Hepatocyte (in vitro differentiated cells): Measurements from ENCODE around the gene PACRG. TPM values are rescaled to one million over a fixed set of nuclear protein-coding genes. Genes with fewer than 3 reads are reported as not detected.

Experiments used
- DNase-seq: peaks from one replicate; pipeline ENCODE4 v3.0.0-alpha.2; 2016; ENCODE audit warnings: low spot score
- H2AFZ ChIP-seq: fragments of 200-600 bp; sonication (generic); 2 replicates; pipeline ENCODE4 v1.6.0; 2016; ENCODE audit warnings: antibody characterized with exemption, mild to moderate bottlenecking
- H3K27ac ChIP-seq: fragments of 200-600 bp; sonication (generic); 2 replicates; pipeline ENCODE4 v1.5.1; 2016; ENCODE audit warnings: mild to moderate bottlenecking
- H3K27me3 ChIP-seq: fragments of 200-600 bp; sonication (generic); 2 replicates; pipeline ENCODE4 v1.6.1; 2016
- H3K36me3 ChIP-seq: fragments of 200-600 bp; sonication (generic); replicated peaks from 2 replicates; pipeline ENCODE4 v1.5.1; 2016; ENCODE audit warnings: low read depth; ENCODE audit not compliant: insufficient read depth
- H3K4me1 ChIP-seq: fragments of 200-600 bp; sonication (generic); 2 replicates; pipeline ENCODE4 v1.5.1; 2016; ENCODE audit warnings: mild to moderate bottlenecking, moderate library complexity; ENCODE audit not compliant: insufficient read depth
- H3K4me2 ChIP-seq: fragments of 200-600 bp; sonication (generic); 2 replicates; pipeline ENCODE4 v1.6.0; 2016
- H3K4me3 ChIP-seq: fragments of 200-600 bp; sonication (generic); 2 replicates; pipeline ENCODE4 v1.5.1; 2016; ENCODE audit warnings: mild to moderate bottlenecking
- H3K79me2 ChIP-seq: fragments of 200-600 bp; sonication (generic); 2 replicates; pipeline ENCODE4 v1.6.0; 2017; ENCODE audit warnings: mild to moderate bottlenecking
- H3K9me2 ChIP-seq: fragments of 200-600 bp; sonication (generic); replicated peaks from 2 replicates; pipeline ENCODE4 v1.6.0; 2017; ENCODE audit warnings: mild to moderate bottlenecking; ENCODE audit not compliant: insufficient read depth
- H3K9me3 ChIP-seq: fragments of 200-600 bp; sonication (generic); 2 replicates; pipeline ENCODE4 v1.5.1; 2016; ENCODE audit warnings: low read depth, mild to moderate bottlenecking
- H4K20me1 ChIP-seq: fragments of 200-600 bp; sonication (generic); 2 replicates; pipeline ENCODE4 v1.6.0; 2016; ENCODE audit warnings: mild to moderate bottlenecking; ENCODE audit not compliant: insufficient read depth, poor library complexity, severe bottlenecking
- CTCF ChIP-seq: fragments of 200-600 bp; sonication (generic); IDR thresholded peaks from 2 replicates; pipeline ENCODE4 v1.5.1; 2016; ENCODE audit warnings: antibody characterized with exemption, mild to moderate bottlenecking; ENCODE audit not compliant: poor library complexity
- EZH2 ChIP-seq: fragments of 200-600 bp; sonication (generic); IDR thresholded peaks from 2 replicates; pipeline ENCODE4 v1.6.1; 2016; ENCODE audit warnings: antibody characterized with exemption, mild to moderate bottlenecking, borderline replicate concordance
- EZH2phosphoT487 ChIP-seq: fragments of 200-600 bp; sonication (generic); IDR thresholded peaks from one replicate; pipeline ENCODE4 v1.6.1; 2018; ENCODE audit warnings: antibody characterized with exemption, mild to moderate bottlenecking, low read depth, moderate library complexity; ENCODE audit not compliant: unreplicated experiment, severe bottlenecking
- WGBS: methylation state at CpG from one replicate; pipeline ENCODE4 v1.1.6; 2016; ENCODE audit warnings: low lambda C conversion rate; ENCODE audit errors: missing lambda C conversion rate; 5-methylcytosine and 5-hydroxymethylcytosine counted together
- polyA plus RNA-seq: library from polyadenylated mRNA; unstranded; fragments of >200 nt; fragmentation: Nextera tagmentation; extraction: Ambion mirVana; gene quantifications from 2 replicates; pipeline ENCODE4 v1.2.1, GENCODE V29; 2016
- total RNA-seq: library from RNA; depleted of rRNA; stranded (reverse); fragments of >200 nt; gene quantifications from 2 replicates; pipeline ENCODE4 v1.2.3, GENCODE V29; 2014

Gene PACRG
- total and polyA plus RNA-seq, 2 experiments from 2014 or later, result 0.91 to 2.6 TPM

- 89% methylated on average over 8 of the region's 8 CpGs for WGBS
- H3K4me3 ChIP-seq, result no peak overlapping the region
- H4K20me1 ChIP-seq, result no peaks in the 10 kb centered on the region
- TF ChIP-seq EZH2, result no peak
- no peak for TF ChIP-seq CTCF
- no peak for TF ChIP-seq EZH2phosphoT487
- no peaks in the 10 kb centered on the region for H3K9me3 ChIP-seq
- no peak overlapping the region for H3K4me2 ChIP-seq
- no peak overlapping the region for H3K27ac ChIP-seq
- no peaks in the 10 kb centered on the region for H3K4me1 ChIP-seq
- no peaks in the 10 kb centered on the region for H3K9me2 ChIP-seq
- no peak for DNase-seq
- no peaks in the 10 kb centered on the region for H3K36me3 ChIP-seq
- H3K27me3 ChIP-seq, result no peaks in the 10 kb centered on the region
- no peaks in the 10 kb centered on the region for H3K79me2 ChIP-seq
- no peak overlapping the region for H2AFZ ChIP-seq
Measured at GRCh38 chr6:163077134-163077533, 349.4 kb downstream of the PACRG start.

- Histone ChIP-seq H3K27ac (no peak overlapping the region), H4K20me1 (no peaks in the 10 kb centered on the region), H3K4me1 (no peaks in the 10 kb centered on the region), H3K27me3 (no peaks in the 10 kb centered on the region), H3K4me3 (no peak overlapping the region), H2AFZ (no peak overlapping the region), H3K9me2 (no peaks in the 10 kb centered on the region), H3K36me3 (no peaks in the 10 kb centered on the region), H3K79me2 (no peaks in the 10 kb centered on the region), H3K4me2 (no peak overlapping the region), H3K9me3 (no peaks in the 10 kb centered on the region)
- DNase-seq, result no peak
- WGBS, result 90% methylated on average over 7 of the region's 7 CpGs
- TF ChIP-seq EZH2phosphoT487, result no peak
- TF ChIP-seq CTCF, result no peak
- TF ChIP-seq EZH2, result no peak
Measured at GRCh38 chr6:163078712-163079111, 350.9 kb downstream of the PACRG start.

GRCh38 chr6:163080228-163080627, 352.5 kb downstream of the PACRG start:
- TF ChIP-seq EZH2, result no peak
- TF ChIP-seq EZH2phosphoT487, result no peak
- TF ChIP-seq CTCF, result no peak
- Histone ChIP-seq H3K9me3 (no peaks in the 10 kb centered on the region), H3K79me2 (no peaks in the 10 kb centered on the region), H3K4me2 (no peak overlapping the region), H3K9me2 (no peaks in the 10 kb centered on the region), H3K36me3 (no peaks in the 10 kb centered on the region), H3K4me1 (no peaks in the 10 kb centered on the region), H4K20me1 (no peaks in the 10 kb centered on the region), H3K27ac (no peak overlapping the region), H3K4me3 (no peak overlapping the region), H2AFZ (no peak overlapping the region), H3K27me3 (no peaks in the 10 kb centered on the region)
- no peak for DNase-seq
- 91% methylated on average over 5 of the region's 5 CpGs for WGBS

- Histone ChIP-seq H3K36me3 (no peaks in the 10 kb centered on the region), H3K27ac (no peak overlapping the region), H4K20me1 (no peaks in the 10 kb centered on the region), H3K4me1 (no peaks in the 10 kb centered on the region), H3K9me3 (no peaks in the 10 kb centered on the region), H3K79me2 (no peaks in the 10 kb centered on the region), H3K4me3 (no peak overlapping the region), H3K4me2 (no peak overlapping the region), H3K9me2 (no peaks in the 10 kb centered on the region), H2AFZ (no peak overlapping the region), H3K27me3 (no peaks in the 10 kb centered on the region)
- TF ChIP-seq CTCF (no peak), EZH2 (no peak), EZH2phosphoT487 (no peak)
- no peak for DNase-seq
- 56% methylated on average over 3 of the region's 3 CpGs for WGBS
Measured at GRCh38 chr6:163083141-163083540, 355.4 kb downstream of the PACRG start.
